ENCODE results near the gene PITHD1.

- TF ChIP-seq CTCF (IDR thresholded peaks at IDR 0.05) = no peak
- TF ChIP-seq EP300 (IDR thresholded peaks at IDR 0.05; ENCODE audit: low read depth) = no peak
- no peak for TF ChIP-seq POLR2AphosphoS5 (IDR thresholded peaks at IDR 0.05)
- TF ChIP-seq POLR2A (IDR thresholded peaks at IDR 0.05) = no peak
Observed at GRCh38 chr1:23799255-23799569, 21.0 kb downstream of the PITHD1 start.
